ENCODE data around the gene CETP.

Gene CETP

GRCh38 chr16:57032346-57032745, 70.6 kb downstream of the CETP start:
- Histone ChIP-seq H3K27ac (ENCODE audit: low read depth, low read length) (no peak overlapping the region), H3K9ac (ENCODE audit: low read length) (no peak overlapping the region), H3K4me1 (ENCODE audit: insufficient read depth, low read length) (no peaks in the 10 kb centered on the region), H3K36me3 (ENCODE audit: insufficient read depth, low read length) (peaks cover 23% of the 10 kb centered on the region), H3K27me3 (ENCODE audit: control insufficient read depth in 1 of 2, insufficient read depth in 2 of 2, low read length in 2 of 2) (no peaks in the 10 kb centered on the region), H3K4me3 (ENCODE audit: low read depth in 1 of 2, low read length in 2 of 2) (no peak overlapping the region), H3K9me3 (ENCODE audit: low read length) (no peaks in the 10 kb centered on the region)

- Histone ChIP-seq H3K4me1 (ENCODE audit: insufficient read depth, low read length) (no peaks in the 10 kb centered on the region), H3K9ac (ENCODE audit: low read length) (no peak overlapping the region), H3K9me3 (ENCODE audit: low read length) (no peaks in the 10 kb centered on the region), H3K27ac (ENCODE audit: low read depth, low read length) (no peak overlapping the region), H3K4me3 (ENCODE audit: low read depth in 1 of 2, low read length in 2 of 2) (no peak overlapping the region), H3K27me3 (ENCODE audit: control insufficient read depth in 1 of 2, insufficient read depth in 2 of 2, low read length in 2 of 2) (no peaks in the 10 kb centered on the region), H3K36me3 (ENCODE audit: insufficient read depth, low read length) (peaks cover 23% of the 10 kb centered on the region)
Observed at GRCh38 chr16:57032931-57033330, 71.2 kb downstream of the CETP start.

All from muscle layer of colon (tissue), 2 donors.